HepG2 (cell line): ENCODE data around the gene RBCK1. TPM values are rescaled to one million over a fixed set of nuclear protein-coding genes. Genes with fewer than 3 reads are reported as not detected.

Experiments
- KLF13 ChIP-seq: sonication (generic); formaldehyde crosslinking; IDR thresholded peaks from 2 replicates; pipeline ENCODE4 v1.4.0; 2020; ENCODE audit warnings: mild to moderate bottlenecking, missing genetic modification reagents
- NFKB2 ChIP-seq: sonication (generic); formaldehyde crosslinking; IDR thresholded peaks from 2 replicates; pipeline ENCODE4 v1.4.0; 2020; ENCODE audit warnings: missing genetic modification reagents, borderline replicate concordance
- RBM22 ChIP-seq: fragments of 200-400 bp; formaldehyde crosslinking; optimal IDR thresholded peaks from 2 replicates; pipeline ENCODE3; 2017; ENCODE audit warnings: mild to moderate bottlenecking, low read length, moderate library complexity
- RFX3 ChIP-seq: IDR thresholded peaks from 2 replicates; pipeline ENCODE4 v1.6.1; 2016; ENCODE audit warnings: missing biosample characterization, missing genetic modification reagents
- RXRB ChIP-seq: IDR thresholded peaks from 2 replicates; pipeline ENCODE4 v1.6.1; 2016; ENCODE audit warnings: borderline replicate concordance, missing genetic modification reagents, missing compliant biosample characterization
- SALL1 ChIP-seq: sonication (generic); formaldehyde crosslinking; IDR thresholded peaks from 2 replicates; pipeline ENCODE4 v1.8.0; 2022; ENCODE audit warnings: mild to moderate bottlenecking, missing genetic modification reagents
- SMC3 ChIP-seq: IDR thresholded peaks from 2 replicates; pipeline ENCODE4 v1.6.1; 2011; ENCODE audit warnings: low read length, improper control_type of control experiment
- STAT6 ChIP-seq: sonication (generic); formaldehyde crosslinking; IDR thresholded peaks from 2 replicates; pipeline ENCODE4 v1.4.0; 2020; ENCODE audit warnings: missing genetic modification reagents, mild to moderate bottlenecking, borderline replicate concordance
- TBX3 ChIP-seq: fragments of 450-650 bp; IDR thresholded peaks from 2 replicates; pipeline ENCODE4 v1.6.1; 2017; ENCODE audit warnings: antibody characterized with exemption, mild to moderate bottlenecking, inconsistent platforms, borderline replicate concordance
- ZFX ChIP-seq: sonication (generic); formaldehyde crosslinking; IDR thresholded peaks from 2 replicates; pipeline ENCODE4 v1.4.0; 2020; ENCODE audit warnings: mild to moderate bottlenecking, low read depth, missing genetic modification reagents, moderate library complexity
- ZMAT3 ChIP-seq: sonication (generic); formaldehyde crosslinking; conservative IDR thresholded peaks from 2 replicates; pipeline ENCODE4 v1.7.0; 2021; ENCODE audit warnings: missing genetic modification reagents
- ZNF260 ChIP-seq: sonication (generic); formaldehyde crosslinking; IDR thresholded peaks from 2 replicates; pipeline ENCODE4 v1.4.0; 2020; ENCODE audit warnings: missing genetic modification reagents, low read depth, mild to moderate bottlenecking, borderline replicate concordance
- ZNF414 ChIP-seq: sonication (generic); formaldehyde crosslinking; IDR thresholded peaks from 2 replicates; pipeline ENCODE4 v1.5.0; 2020; ENCODE audit warnings: missing genetic modification reagents
- ZNF780A ChIP-seq: sonication (generic); formaldehyde crosslinking; IDR thresholded peaks from 2 replicates; pipeline ENCODE4 v1.8.0; 2022; ENCODE audit warnings: mild to moderate bottlenecking, missing genetic modification reagents, moderate library complexity
- ZSCAN5A ChIP-seq: sonication (generic); formaldehyde crosslinking; IDR thresholded peaks from 2 replicates; pipeline ENCODE4 v1.8.0; 2022; ENCODE audit warnings: mild to moderate bottlenecking, missing genetic modification reagents, borderline replicate concordance
- polyA plus RNA-seq, 8 experiments: library from polyadenylated mRNA; depleted of rRNA in 3 of 8; stranded (reverse) in 7 of 8; unstranded in 1 of 8; fragments of >200 nt; fragmentation: Illumina TruSeq in 4 of 8; extraction: Trizol in 4 of 8; gene quantifications; 2 replicates each; pipeline versions ENCODE4 v1.2.1 to v1.2.3, GENCODE V29; 2011 to 2016; ENCODE audit warnings: low read depth in 4 of 8, missing spikeins in 1 of 8, mixed read lengths in 1 of 8; ENCODE audit not compliant: insufficient read depth in 1 of 8
- total RNA-seq, 5 experiments: library from RNA; depleted of rRNA; stranded (reverse); fragments of >200 nt; fragmentation: Illumina TruSeq; extraction: Trizol; gene quantifications; 2 replicates each; pipeline ENCODE4 v1.2.3, GENCODE V29; 2016; ENCODE audit warnings: low read depth in 1 of 5
- TF ChIP-seq, protein P1 (sequence below): IDR thresholded peaks from 2 replicates; pipeline ENCODE4 v1.4.0; 2020; ENCODE audit warnings: mild to moderate bottlenecking, missing genetic modification reagents
- TF ChIP-seq, protein P2 (sequence below): sonication (generic); formaldehyde crosslinking; conservative IDR thresholded peaks from 2 replicates; pipeline ENCODE4 v1.4.0; 2020; ENCODE audit warnings: missing genetic modification reagents

Gene RBCK1
- total and polyA plus RNA-seq, 2 of the 13 experiments (the other 11 are each of a cell fraction or from before 2014, with no cell fraction given) = 149 to 215 TPM

DNA sequence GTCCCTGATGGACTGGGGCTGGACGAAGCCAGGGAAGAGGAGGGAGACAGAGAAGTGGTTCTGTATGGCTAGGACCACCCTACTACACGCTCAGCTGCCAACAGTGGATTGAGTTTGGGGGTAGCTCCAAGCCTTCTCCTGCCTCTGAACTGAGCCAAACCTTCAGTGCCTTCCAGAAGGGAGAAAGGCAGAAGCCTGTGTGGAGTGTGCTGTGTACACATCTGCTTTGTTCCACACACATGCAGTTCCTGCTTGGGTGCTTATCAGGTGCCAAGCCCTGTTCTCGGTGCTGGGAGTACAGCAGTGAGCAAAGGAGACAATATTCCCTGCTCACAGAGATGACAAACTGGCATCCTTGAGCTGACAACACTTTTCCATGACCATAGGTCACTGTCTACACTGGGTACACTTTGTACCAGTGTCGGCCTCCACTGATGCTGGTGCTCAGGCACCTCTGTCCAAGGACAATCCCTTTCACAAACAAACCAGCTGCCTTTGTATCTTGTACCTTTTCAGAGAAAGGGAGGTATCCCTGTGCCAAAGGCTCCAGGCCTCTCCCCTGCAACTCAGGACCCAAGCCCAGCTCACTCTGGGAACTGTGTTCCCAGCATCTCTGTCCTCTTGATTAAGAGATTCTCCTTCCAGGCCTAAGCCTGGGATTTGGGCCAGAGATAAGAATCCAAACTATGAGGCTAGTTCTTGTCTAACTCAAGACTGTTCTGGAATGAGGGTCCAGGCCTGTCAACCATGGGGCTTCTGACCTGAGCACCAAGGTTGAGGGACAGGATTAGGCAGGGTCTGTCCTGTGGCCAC is 11.3 kb upstream of the RBCK1 start (continued):
- TF ChIP-seq, protein P1, sequence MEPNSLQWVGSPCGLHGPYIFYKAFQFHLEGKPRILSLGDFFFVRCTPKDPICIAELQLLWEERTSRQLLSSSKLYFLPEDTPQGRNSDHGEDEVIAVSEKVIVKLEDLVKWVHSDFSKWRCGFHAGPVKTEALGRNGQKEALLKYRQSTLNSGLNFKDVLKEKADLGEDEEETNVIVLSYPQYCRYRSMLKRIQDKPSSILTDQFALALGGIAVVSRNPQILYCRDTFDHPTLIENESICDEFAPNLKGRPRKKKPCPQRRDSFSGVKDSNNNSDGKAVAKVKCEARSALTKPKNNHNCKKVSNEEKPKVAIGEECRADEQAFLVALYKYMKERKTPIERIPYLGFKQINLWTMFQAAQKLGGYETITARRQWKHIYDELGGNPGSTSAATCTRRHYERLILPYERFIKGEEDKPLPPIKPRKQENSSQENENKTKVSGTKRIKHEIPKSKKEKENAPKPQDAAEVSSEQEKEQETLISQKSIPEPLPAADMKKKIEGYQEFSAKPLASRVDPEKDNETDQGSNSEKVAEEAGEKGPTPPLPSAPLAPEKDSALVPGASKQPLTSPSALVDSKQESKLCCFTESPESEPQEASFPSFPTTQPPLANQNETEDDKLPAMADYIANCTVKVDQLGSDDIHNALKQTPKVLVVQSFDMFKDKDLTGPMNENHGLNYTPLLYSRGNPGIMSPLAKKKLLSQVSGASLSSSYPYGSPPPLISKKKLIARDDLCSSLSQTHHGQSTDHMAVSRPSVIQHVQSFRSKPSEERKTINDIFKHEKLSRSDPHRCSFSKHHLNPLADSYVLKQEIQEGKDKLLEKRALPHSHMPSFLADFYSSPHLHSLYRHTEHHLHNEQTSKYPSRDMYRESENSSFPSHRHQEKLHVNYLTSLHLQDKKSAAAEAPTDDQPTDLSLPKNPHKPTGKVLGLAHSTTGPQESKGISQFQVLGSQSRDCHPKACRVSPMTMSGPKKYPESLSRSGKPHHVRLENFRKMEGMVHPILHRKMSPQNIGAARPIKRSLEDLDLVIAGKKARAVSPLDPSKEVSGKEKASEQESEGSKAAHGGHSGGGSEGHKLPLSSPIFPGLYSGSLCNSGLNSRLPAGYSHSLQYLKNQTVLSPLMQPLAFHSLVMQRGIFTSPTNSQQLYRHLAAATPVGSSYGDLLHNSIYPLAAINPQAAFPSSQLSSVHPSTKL (CRISPR knock-in tag) = peak; percentile 99
- TF ChIP-seq STAT6 (CRISPR knock-in tag) (peak; percentile 97), ZNF414 (CRISPR knock-in tag) (peak; percentile 97), SALL1 (CRISPR knock-in tag) (peak; percentile 99), RFX3 (CRISPR knock-in tag) (peak; percentile 46; the same call in 1 of the 2 replicates), RXRB (CRISPR knock-in tag) (peak; percentile 99), ZSCAN5A (peak; percentile 86), ZNF260 (no peak), RBM22 (peak; percentile 47), ZFX (peak; percentile 89), ZMAT3 (CRISPR knock-in tag) (peak; percentile 65; the same call in 1 of the 2 replicates), ZNF780A (peak; percentile 73; the same call in 1 of the 2 replicates), TBX3 (peak; percentile 99), NFKB2 (CRISPR knock-in tag) (no peak), KLF13 (CRISPR knock-in tag) (no peak), SMC3 (peak; percentile 62)
- TF ChIP-seq, protein P2, sequence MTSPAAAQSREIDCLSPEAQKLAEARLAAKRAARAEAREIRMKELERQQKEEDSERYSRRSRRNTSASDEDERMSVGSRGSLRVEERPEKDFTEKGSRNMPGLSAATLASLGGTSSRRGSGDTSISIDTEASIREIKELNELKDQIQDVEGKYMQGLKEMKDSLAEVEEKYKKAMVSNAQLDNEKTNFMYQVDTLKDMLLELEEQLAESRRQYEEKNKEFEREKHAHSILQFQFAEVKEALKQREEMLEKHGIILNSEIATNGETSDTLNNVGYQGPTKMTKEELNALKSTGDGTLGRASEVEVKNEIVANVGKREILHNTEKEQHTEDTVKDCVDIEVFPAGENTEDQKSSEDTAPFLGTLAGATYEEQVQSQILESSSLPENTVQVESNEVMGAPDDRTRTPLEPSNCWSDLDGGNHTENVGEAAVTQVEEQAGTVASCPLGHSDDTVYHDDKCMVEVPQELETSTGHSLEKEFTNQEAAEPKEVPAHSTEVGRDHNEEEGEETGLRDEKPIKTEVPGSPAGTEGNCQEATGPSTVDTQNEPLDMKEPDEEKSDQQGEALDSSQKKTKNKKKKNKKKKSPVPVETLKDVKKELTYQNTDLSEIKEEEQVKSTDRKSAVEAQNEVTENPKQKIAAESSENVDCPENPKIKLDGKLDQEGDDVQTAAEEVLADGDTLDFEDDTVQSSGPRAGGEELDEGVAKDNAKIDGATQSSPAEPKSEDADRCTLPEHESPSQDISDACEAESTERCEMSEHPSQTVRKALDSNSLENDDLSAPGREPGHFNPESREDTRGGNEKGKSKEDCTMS (CRISPR knock-in tag) = no peak
